Stimulated activated CD8-positive, alpha-beta memory T cell treated with anti-CD3 and anti-CD28 coated beads, Interleukin-15, amount 100 ng/mL, for 4 hours (primary cell): ENCODE data around the gene SNED1.
"Not testable (repeated sequence)": the region's sequence is repeated elsewhere in the genome, so short reads cannot be mapped to it uniquely, and the experiment has no call there.

ENCODE experiments used
- DNase-seq, 2 donors: peaks; one replicate each; pipeline ENCODE4 v3.0.0-alpha.2; 2020; ENCODE audit warnings: low read depth in 2 of 2

SNED1 gene

DNA sequence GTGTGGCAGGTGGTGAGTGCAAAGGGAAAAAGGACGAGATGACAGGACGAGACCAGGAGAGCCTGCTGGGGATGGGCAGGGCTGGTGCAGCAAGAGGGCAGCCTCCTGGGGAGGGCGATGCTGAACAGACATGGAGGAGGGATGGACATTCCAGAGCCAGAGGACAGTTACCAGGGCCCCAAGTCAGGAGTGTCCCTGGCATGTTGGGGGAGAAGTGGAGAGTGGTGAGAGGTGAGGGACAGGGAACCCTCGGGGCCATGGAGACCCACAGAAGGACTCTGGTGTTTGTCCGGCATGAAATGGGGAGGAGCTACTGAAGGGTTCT lies 84.6 kb downstream of the SNED1 start:
- DNase-seq: no peak

DNA sequence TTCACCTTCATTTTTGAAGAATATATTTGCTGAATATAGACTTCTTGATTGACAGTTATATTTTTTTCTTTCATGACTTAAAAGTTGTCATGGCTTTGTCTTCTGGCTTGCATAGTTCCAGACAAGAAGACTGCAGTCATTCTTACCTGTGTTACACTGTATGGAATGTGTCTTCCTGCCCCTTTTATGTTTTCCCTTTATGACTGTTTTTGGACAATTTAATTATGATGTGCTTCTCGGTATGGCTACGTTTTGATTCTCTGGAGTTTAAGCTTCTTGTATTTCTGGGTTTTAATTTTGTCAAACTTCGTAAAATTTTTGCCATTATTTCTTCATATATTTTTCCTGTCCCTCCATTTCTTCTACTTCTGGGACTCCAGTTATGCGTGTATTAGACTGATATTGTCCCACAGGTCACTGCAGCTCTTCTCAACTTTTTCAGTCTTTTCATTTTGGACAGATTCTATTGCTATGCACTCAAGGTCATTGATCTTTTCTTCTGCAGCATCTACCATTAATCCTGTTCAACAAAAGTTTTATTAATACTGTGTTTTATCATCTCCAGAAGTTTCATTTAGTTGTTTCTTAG lies 86.5 kb downstream of the SNED1 start:
- no peak for DNase-seq

DNA sequence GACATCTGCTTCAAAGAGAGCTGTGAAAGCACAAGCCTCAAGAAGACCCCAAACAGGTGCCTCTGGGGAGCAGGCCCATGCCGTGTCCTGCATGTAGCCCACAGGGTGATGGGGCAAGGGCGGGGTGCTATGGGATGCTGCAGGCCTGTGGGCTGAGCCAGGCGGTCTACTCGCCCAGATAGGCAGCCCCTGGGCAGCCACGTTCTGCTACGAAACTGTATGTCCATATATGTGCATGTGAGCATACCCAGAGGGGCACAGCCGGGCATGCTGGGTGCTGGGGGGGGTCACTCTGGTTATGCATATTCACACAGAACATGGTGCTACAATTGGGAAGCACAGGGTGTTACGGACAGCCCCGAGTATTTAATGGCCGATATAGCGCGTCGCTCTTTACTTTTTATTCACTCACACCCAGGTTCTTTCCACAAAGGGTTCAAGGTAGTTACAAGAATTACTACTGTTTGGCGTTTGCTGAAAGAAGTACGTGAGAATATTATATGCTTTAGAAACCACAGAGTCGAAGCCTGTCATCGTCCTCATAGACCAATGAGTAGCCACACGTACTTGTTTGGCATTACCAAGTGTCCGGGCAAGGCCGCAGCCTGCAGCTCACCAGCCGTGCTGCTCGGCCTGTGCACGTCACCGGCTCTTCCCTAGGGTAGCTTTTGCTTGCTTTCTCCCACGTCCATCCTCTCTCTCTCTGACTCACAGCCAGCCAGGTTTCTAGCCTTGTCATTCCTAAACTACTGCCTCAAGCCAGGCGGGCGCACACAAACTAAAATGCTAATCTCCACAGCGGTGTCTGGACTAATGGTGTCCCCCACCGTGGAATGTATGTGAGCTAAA lies 89.2 kb downstream of the SNED1 start:
- no peak for DNase-seq

DNA sequence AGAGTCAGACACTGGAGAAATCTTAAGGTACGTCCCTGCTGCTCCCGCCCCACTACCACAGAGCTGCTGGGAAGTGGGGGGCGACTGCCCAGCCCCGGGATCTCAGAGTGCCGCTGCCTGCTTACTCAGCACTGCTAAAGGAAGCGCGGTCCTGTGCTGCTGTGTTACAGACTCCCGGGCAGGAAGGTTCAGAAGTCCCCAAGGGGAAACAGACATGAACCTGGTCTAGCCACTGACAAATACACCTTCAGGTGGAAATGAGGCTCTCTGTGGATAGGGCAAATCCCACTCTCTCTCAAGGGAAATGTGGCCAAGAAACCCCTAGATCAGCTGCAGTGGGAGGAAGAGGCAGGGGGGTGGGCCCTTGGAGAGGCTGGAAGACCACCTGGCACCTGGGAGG lies 90.0 kb downstream of the SNED1 start:
- no peak for DNase-seq

DNA sequence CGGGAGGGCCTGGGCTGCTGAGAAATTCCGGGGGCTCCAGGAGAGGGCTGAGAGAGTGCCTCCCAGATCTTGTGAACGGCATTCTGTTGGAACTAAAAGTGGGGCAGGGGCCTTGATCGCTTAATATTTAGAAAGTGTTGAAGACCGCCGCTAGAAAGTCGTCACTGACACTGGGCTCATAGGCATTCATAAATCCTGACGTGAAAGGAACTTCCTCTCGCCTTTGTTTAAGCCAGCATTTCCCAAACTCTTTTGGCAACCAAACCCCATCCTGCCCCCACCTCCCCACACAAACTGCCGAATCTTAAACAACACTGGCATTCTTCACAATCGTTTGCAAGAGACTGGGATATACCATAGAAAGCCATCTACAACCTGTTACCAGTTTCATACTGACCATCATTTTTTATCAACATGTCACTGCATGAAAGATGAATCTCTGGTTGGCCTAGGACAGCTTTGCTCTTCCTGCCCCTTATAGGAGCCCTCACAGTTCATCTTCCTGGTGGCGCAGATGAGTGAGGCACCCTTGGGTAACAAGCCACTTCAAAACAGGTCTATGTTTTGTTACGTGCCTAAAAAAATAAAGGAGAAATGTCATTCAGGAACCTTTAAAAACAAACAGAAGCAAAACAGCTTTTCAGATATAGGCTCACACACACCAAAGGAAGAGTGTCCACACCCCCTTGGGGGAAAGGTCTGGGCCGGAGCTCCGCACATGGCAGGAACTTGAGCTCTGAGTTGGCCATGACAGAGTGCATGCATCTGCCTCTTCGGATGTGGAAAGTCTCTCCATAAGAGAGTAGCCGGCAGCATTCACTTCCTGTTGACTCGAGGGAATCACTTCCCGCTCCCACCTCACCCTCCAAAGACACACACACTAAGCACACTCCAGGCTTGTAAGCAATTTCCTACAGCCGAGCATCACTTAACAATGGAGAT lies 90.6 kb downstream of the SNED1 start:
- DNase-seq: no peak

DNA sequence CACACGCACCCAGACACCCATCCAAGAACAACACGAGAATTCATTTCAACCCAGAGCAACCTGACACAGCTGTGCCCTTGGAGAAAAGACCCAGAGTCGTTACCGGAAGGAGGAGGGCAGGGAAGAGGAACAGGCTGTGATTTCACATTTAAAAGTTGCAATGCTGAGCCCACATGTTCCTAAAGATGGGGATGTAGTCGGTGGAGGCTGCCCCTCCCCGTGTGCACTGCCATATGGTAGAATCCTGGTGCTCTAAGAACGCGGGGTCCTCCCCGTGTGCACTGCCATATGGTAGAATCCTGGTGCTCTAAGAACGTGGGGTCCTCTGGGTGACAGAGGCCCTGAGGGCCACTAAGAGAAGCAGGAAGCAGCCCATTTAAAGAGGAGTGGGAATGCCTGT lies 92.8 kb downstream of the SNED1 start:
- DNase-seq: no peak

DNA sequence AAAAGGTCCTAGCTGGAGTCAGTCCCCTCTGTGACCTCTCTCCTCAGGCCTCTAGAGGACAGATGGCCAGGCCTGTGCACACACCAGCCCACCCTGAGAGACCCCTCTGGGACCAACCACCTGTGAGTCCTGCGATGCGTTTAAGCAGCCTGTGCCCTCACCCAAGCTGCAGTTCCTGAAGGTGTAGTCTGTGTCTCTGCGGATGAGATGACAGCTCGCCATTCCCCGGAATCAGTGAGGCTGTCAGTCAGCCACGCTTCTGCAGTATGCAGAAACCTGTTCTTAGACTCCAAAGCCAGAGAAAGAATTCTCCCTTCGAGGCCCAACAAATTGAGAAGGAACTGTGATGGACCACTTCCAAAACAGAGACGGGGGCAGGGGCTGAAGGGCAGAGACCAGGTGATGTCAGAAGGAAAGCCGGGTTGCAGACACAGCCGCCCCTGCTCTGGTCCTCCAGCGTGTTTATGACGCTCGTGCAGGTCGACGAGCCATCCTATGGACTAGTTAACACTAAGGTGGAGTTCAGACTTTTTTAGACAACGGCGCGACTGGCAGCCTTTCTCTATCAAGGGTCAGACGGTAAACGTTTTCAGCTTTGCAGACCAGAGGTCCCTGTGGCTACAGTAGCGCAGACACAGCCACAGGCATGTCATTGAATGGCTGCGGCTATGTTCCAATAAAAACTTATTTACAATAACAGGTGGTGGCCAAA lies 93.5 kb downstream of the SNED1 start:
- DNase-seq: no peak

DNA sequence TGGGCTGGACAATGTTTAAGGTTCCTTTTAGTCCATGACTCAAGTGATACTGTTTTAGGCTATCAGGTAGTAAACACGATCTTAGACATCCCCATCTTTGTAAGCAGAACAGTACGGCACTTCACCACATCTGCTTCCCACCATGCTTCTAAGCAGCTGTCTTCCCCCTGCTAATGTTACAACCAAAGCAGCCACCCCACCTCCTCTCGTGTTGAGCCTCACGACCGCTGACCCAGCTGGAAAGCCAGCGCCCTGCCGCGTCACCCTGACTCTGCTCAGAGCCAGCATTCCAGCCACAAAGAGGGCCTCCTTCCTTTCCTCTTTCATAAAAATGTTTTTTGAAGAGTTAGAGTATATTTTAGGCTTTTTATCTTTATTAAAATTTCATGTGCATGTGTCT lies 94.3 kb downstream of the SNED1 start:
- DNase-seq: no peak

DNA sequence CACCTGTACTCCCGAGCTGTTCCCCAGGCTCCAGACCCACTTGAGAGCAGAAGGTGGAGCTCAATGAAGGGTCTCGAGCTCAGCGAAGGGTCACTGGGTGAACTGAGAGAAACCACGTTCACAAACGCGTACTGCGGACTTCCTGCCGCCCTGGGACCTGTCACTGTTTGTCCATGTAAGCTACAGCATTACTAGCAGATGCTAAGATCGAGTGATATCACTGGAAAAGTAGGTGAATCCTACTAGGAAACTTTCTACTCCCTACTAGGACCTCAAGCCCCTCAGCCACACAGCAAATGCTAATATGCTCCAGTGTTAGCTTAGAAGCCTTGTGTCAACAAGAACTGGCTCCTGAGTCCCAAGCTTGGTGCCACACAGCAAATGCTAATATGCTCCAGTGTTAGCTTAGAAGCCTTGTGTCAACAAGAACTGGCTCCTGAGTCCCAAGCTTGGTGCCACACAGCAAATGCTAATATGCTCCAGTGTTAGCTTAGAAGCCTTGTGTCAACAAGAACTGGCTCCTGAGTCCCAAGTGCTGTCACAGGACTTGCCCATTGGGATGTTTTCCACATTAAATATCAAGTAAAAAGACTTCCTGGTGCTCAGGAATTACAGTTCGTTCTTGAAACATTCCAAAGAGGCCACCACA lies 94.8 kb downstream of the SNED1 start:
- DNase-seq: not testable (repeated sequence)

DNA sequence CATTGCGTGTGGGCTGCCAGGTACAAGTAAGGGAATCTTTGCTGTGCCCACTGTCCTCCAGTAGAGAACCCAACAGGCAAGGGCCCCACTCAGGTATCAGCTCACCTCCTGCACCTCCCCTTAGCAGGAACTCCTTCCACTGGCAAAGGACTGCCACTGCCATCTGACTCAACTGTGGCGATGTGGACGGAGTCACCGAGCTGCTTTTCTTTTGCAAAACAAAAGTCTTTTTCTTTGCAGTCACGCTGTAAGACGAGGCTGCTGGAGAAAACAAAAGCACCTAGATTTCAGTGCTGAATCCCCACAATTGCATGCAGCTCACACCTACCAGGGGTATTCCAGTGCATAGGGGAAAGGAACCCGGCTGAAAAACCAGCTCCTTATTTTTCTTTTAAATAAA lies 95.8 kb downstream of the SNED1 start:
- no peak for DNase-seq

DNA sequence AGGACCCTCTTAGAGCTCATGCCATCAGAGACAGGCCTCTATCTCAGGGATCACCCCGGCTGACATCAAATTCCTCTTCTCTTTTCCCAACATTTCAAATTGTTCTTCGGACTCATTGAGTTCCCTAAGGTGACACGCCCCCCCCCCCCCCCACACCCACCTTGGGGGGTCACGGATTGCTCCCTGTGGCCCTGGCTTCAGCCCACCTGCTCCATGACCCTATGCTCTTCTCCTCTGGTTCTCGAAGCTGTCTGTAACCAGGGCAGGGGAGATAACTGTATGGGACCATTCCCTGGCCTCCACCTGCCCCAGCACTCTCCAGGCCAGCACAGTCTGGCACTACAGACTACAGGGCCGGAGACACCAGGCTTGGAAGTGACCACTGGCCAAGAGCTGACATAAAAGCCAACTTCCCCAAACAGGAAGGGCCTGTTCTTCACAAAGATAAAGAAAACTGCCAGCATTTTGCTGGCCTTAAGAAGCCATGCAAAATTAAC lies 96.6 kb downstream of the SNED1 start:
- no peak for DNase-seq

DNA sequence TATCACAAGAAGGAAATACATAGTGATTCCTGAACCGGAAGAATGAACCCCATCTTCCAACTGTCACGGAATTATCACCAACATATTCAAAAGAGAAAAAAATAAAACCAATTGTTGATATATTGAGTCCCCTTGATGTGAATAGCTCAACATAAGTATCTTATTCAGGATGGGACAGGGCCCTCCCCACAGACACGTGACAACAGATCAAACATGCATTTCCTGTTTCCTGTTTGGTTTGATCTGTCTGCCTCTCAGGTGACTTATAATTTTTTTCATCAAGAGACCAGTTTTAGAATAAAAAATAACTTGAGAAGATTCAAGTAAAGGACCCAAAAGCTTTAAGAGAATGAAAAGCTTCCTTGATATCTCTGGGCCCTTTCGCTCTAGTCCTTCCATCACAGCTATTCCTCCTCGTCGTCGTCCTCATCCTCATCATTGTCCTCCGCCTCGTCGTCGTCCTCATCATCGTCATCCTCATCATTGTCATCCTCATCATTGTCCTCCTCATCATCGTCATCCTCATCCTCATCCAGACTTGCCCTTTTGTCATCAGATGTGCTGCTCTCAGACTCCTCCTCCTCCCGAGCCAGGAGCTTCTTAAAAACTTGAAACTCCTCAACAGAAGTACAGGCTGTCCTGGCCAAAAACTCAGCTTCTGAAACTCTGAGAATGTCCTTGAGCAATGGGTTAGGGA lies 97.3 kb downstream of the SNED1 start:
- DNase-seq: no peak

DNA sequence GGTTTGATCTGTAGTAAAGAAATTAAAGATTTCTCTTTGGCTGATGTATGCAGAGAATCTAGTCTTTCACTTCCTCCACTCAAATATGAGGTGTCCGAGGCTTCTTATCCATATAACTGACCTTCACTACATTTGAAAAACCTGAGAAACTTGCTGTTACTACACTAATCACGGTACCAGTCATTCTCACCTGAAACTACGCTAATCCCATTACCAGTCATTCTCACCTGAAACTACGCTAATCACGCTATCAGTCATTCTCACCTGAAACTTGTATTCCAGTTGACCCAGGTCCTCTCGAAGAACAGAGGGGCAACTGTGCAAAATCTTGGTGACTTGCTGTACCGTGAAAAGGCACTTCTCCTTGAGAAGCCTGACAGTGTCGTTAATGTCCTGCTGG lies 98.6 kb downstream of the SNED1 start:
- DNase-seq: no peak

DNA sequence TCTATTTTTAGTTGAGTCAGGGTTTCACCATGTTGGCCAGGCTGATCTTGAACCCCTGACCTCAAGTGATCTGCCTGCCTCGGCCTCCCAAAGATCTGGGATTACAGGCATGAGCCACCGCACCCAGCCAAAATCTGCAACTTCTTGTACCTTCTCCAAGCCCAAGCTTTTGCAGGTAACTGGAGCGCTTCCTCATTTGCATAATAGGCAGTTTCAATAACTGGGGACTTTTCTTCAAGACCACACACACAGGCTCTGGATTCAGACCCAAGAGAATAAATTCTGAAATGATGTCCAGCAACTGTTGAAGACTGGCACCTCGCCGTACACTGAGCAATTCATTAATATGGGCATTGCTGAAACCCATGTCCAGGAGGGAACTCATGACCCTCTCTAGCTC lies 100.8 kb downstream of the SNED1 start:
- DNase-seq: no peak

DNA sequence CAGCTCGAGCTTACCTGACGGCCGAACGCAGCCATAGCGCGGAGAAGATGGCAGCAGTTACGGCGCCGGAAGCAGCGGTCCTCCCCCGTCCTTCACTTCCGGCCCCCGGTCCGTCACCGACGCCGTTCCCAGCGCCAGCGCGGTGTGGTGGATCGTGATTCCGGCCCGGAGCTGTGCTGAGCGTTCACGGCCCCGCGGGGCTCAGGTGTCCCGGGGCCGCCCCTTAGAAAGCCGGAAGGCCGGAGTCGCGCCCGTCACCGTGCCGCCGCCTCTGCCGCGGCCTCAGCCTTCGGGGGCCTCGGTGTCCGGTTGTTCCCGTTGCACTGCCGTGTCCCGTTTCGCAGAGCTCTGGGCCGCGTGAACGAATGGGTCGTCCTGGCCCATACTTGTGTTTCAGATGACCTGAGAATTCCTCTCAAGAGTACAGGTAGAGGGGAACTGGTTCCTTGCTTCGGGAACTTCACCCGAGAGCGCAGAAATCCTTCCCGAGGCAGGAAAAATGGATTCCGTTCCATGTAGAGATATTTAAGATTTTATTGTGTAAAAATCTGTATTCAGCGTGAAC lies 103.9 kb downstream of the SNED1 start, which contains the start of gene MTERF4:
Gene MTERF4 (minus strand): TSS at position 49 of the 565 bp plus-strand sequence. CDS start 14 bp downstream, at position 35.
- peak; percentile 73 to 74 for DNase-seq

DNA sequence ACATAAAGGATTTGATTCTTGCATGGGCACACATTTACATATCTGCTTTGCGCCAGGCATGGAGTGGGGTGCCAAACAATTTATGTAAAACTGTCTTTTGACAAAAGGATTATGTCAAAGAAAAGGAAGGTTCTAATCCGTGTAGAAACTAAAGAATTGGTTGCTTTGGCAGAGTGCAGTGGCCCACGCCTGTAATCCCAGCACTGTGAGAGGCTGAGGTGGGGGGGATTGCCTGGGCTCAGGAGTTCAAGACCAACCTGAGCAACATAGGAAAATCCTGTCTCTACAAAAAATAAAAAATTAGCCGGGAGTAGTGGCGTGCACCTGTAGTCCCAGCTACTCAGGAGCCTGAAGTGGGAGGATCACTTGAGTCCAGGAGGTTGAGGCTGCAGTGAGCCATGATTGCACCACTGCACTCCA lies 104.8 kb downstream of the SNED1 start:
- DNase-seq: no peak

DNA sequence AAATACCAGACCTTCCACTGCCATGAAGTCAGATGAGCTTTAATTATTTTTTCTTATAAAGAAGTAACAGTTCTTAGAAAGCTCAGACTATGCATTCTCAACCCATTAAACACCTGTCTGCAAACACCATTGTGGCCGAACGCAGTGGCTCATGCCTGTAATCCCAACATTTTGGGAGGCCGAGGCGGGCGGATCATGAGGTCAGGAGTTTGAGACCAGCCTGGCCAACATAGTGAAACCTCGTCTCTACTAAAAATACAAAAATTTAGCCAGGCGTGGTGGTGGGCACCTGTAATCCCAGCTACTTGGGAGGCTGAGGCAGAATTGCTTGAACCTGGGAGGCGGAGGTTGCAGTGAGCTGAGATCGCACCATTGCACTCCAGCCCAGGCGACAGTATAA lies 106.2 kb downstream of the SNED1 start:
- not testable (repeated sequence) for DNase-seq

DNA sequence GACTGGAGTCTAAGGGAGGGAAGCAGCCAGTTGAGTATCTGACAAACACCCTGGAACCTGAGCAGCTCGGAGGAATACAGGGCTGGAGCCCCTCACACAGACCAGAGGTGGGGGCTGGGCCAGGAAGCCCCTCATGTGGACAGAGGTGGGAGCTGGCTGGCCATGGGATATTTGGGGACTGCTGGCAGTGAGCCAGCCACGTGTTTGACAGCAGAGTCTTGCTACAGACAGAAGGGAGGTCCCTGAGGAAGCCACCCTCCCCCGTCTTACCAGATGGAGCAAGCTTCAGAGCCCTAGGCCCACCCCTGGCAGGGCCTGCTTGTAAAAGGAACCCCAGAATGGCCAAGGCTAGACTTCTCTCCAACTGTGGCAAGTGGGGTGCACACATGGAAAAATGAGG lies 107.2 kb downstream of the SNED1 start:
- DNase-seq: no peak

DNA sequence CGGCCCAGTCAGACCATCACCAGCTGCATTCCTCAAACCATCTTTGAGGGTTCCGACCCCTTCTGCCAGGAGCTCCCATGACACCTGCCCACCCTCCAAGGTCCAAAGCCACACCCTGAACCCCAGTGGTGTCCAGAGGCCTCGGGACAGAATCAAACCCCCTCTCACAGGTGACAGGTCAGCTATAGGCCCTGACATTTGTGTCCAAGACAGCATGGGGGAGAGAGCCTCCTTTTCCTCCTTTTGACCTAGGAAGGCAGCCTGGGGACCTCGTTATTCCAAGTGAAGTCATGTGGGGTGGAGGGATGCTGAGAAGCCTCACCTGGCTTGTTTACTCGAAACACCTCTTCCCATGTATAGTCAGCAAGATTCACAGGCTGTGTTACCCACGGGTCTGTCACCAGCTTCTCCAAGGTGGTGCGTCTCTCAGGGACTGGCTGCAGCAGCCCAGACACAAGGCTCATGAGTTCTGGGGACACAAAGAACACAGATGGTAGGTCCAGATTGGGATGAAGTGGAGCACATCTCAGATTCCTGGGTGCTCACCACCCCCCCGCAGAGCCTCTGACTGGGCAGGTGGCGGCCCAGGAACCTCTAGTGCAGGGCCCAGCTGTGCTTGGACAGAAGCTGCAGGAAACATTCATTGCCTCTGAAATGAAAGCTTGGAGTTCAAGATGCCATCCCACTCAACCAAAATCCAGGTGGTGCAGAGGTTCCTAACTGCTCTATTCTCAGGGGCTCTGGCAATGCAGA lies 108.8 kb downstream of the SNED1 start:
- no peak for DNase-seq
